Liver (tissue), 9 donors: ENCODE data around the gene PNMA8A. TPM values are rescaled to one million over a fixed set of nuclear protein-coding genes. Genes with fewer than 3 reads are reported as not detected.

Experiments
- DNase-seq: peaks from one replicate; pipeline ENCODE4 v3.0.0-alpha.2; 2017; ENCODE audit warnings: low spot score
- H3K27ac ChIP-seq, 2 donors: one replicate each; pipeline ENCODE4 v1.7.0; 2013; ENCODE audit warnings: inconsistent platforms in 2 of 2, low read length in 2 of 2, control low read depth in 1 of 2, low read depth in 1 of 2, mild to moderate bottlenecking in 1 of 2
- H3K27me3 ChIP-seq, 4 donors: one replicate each; pipeline versions ENCODE4 v1.6.1 to v1.7.0; 2013; ENCODE audit warnings: low read length in 3 of 4, inconsistent platforms in 1 of 4, mild to moderate bottlenecking in 1 of 4, moderate library complexity in 1 of 4; ENCODE audit not compliant: control insufficient read depth in 4 of 4, insufficient read depth in 4 of 4
- H3K36me3 ChIP-seq, 4 donors: one replicate each; pipeline versions ENCODE4 v1.6.1 to v1.7.0; 2013; ENCODE audit warnings: low read length in 3 of 4, mild to moderate bottlenecking in 3 of 4, low read depth in 1 of 4, moderate library complexity in 1 of 4; ENCODE audit not compliant: control insufficient read depth in 4 of 4, insufficient read depth in 3 of 4
- H3K4me1 ChIP-seq, 4 donors: one replicate each; pipeline versions ENCODE4 v1.6.1 to v1.7.0; 2013; ENCODE audit warnings: low read length in 3 of 4, mild to moderate bottlenecking in 3 of 4, moderate library complexity in 1 of 4; ENCODE audit not compliant: control insufficient read depth in 4 of 4, insufficient read depth in 4 of 4
- H3K4me3 ChIP-seq, 3 donors: one replicate each; pipeline versions ENCODE4 v1.6.1 to v1.7.0; 2013; ENCODE audit warnings: low read length in 3 of 3, control low read depth in 1 of 3, low read depth in 1 of 3, mild to moderate bottlenecking in 1 of 3
- H3K9ac ChIP-seq, 2 donors: one replicate each; pipeline ENCODE4 v1.7.0; 2013; ENCODE audit warnings: low read length in 2 of 2, mild to moderate bottlenecking in 2 of 2, moderate library complexity in 2 of 2, control low read depth in 1 of 2, low read depth in 1 of 2
- H3K9me3 ChIP-seq, 4 donors: one replicate each; pipeline versions ENCODE4 v1.6.1 to v1.7.0; 2013; ENCODE audit warnings: low read length in 3 of 4; ENCODE audit not compliant: control insufficient read depth in 4 of 4
- CTCF ChIP-seq: fragments of 150-350 bp; IDR thresholded peaks from 2 replicates; pipeline ENCODE4 v1.5.1; 2017; ENCODE audit warnings: improper control_type of control experiment, low read depth, low read length; ENCODE audit not compliant: missing input control
- EGR1 ChIP-seq, 2 donors: IDR thresholded peaks; 2 replicates each; pipeline ENCODE4 v1.6.1; 2016 to 2018; ENCODE audit warnings: antibody characterized with exemption in 2 of 2, low read depth in 2 of 2
- FOXA2 ChIP-seq: IDR thresholded peaks from 2 replicates; pipeline ENCODE4 v1.6.1; 2016; ENCODE audit warnings: antibody characterized with exemption
- GABPA ChIP-seq, 2 donors: IDR thresholded peaks in 1 of 2; conservative IDR thresholded peaks in 1 of 2; 2 replicates each; pipeline ENCODE4 v1.6.1; 2016; ENCODE audit warnings: antibody characterized with exemption in 2 of 2, mild to moderate bottlenecking in 1 of 2, moderate library complexity in 1 of 2
- HNF4A ChIP-seq, 2 donors: conservative IDR thresholded peaks; 2 replicates each; pipeline ENCODE4 v1.6.1; 2016; ENCODE audit warnings: antibody characterized with exemption in 2 of 2, mild to moderate bottlenecking in 2 of 2
- HNF4G ChIP-seq: IDR thresholded peaks from 2 replicates; pipeline ENCODE4 v1.6.1; 2016; ENCODE audit warnings: antibody characterized with exemption
- JUND ChIP-seq, 2 donors: IDR thresholded peaks; 2 replicates each; pipeline ENCODE4 v1.6.1; 2016; ENCODE audit warnings: antibody characterized with exemption in 2 of 2
- MAX ChIP-seq: IDR thresholded peaks from 2 replicates; pipeline ENCODE4 v1.6.1; 2016; ENCODE audit warnings: antibody characterized with exemption
- NR2F2 ChIP-seq: IDR thresholded peaks from 2 replicates; pipeline ENCODE4 v1.6.1; 2016; ENCODE audit warnings: antibody characterized with exemption
- RAD21 ChIP-seq, 2 donors: IDR thresholded peaks; 2 replicates each; pipeline ENCODE4 v1.6.1; 2016; ENCODE audit warnings: antibody characterized with exemption in 2 of 2, mild to moderate bottlenecking in 2 of 2
- RXRA ChIP-seq, 2 donors: IDR thresholded peaks; 2 replicates each; pipeline ENCODE4 v1.6.1; 2017 to 2018; ENCODE audit warnings: antibody characterized with exemption in 2 of 2, mild to moderate bottlenecking in 1 of 2
- SP1 ChIP-seq: IDR thresholded peaks from 2 replicates; pipeline ENCODE4 v1.6.1; 2018; ENCODE audit warnings: antibody characterized with exemption, mild to moderate bottlenecking
- YY1 ChIP-seq: IDR thresholded peaks from 2 replicates; pipeline ENCODE4 v1.6.1; 2016; ENCODE audit warnings: antibody characterized with exemption, mild to moderate bottlenecking
- WGBS: extraction: QIAGEN DNeasy Blood & Tissue Kit; methylation state at CpG from one replicate; pipeline ENCODE4 v1.1.7; 2013; 5-methylcytosine and 5-hydroxymethylcytosine counted together
- polyA plus RNA-seq, 2 donors: library from polyadenylated mRNA; stranded (reverse) in 1 of 2; unstranded in 1 of 2; fragments of 200-250 nt in 1 of 2; fragments of >200 nt in 1 of 2; fragmentation: Nextera tagmentation in 1 of 2; extraction: Ambion mirVana in 1 of 2; gene quantifications; one replicate each; pipeline versions ENCODE4 v1.2.1 to v1.2.3, GENCODE V29; 2013 to 2015
- total RNA-seq, 2 donors: library from RNA; depleted of rRNA; stranded (reverse); fragments of >200 nt; gene quantifications; one replicate each; pipeline ENCODE4 v1.2.3, GENCODE V29; 2014
- TF ChIP-seq, protein P1 (sequence below): IDR thresholded peaks from 2 replicates; pipeline ENCODE4 v1.6.1; 2016; ENCODE audit warnings: antibody characterized with exemption, mild to moderate bottlenecking
- TF ChIP-seq, protein P2 (sequence below): IDR thresholded peaks from 2 replicates; pipeline ENCODE4 v1.6.1; 2016; ENCODE audit warnings: antibody characterized with exemption
- TF ChIP-seq, protein P3 (sequence below): IDR thresholded peaks from 2 replicates; pipeline ENCODE4 v1.6.1; 2016; ENCODE audit warnings: antibody characterized with exemption
- donor health status: healthy.
- donor health status: healthy.
- donor health status: healthy.
- donor health status: healthy.
- donor health status: healthy.

PNMA8A gene
- total RNA-seq (under 1 TPM; 0.17 to 0.93 TPM), polyA plus RNA-seq (under 1 TPM in 1 of 2 donors, not detected in 1; 0.22 TPM)

GRCh38 chr19:46471116-46471733 lies at the start of gene PNMA8A:
TSS of gene PNMA8A (minus strand) at chr19:46471563. CDS start at chr19:46471035, 528 bp downstream.
- DNase-seq: peak; percentile 53
- H3K36me3 ChIP-seq: no peaks in the 10 kb centered on the region
- H3K9ac ChIP-seq: no peak within 1 kb of the TSS
- no peaks in the 10 kb centered on the region for H3K9me3 ChIP-seq
- peak within 1 kb of the TSS in 1 of 3 donors; percentile 33 for H3K4me3 ChIP-seq
- TF ChIP-seq HNF4G: no peak
- TF ChIP-seq FOXA2: no peak
- no peak for TF ChIP-seq RXRA (IDR thresholded peaks at IDR 0.05)
- TF ChIP-seq GABPA (IDR thresholded peaks at IDR 0.05 in 1 of 2, conservative IDR thresholded peaks at IDR 0.05 in 1 of 2): no peak
- TF ChIP-seq CTCF: no peak
- no peak for TF ChIP-seq NR2F2
- TF ChIP-seq HNF4A (conservative IDR thresholded peaks at IDR 0.05): no peak
- no peak for TF ChIP-seq SP1
- TF ChIP-seq, protein P1, sequence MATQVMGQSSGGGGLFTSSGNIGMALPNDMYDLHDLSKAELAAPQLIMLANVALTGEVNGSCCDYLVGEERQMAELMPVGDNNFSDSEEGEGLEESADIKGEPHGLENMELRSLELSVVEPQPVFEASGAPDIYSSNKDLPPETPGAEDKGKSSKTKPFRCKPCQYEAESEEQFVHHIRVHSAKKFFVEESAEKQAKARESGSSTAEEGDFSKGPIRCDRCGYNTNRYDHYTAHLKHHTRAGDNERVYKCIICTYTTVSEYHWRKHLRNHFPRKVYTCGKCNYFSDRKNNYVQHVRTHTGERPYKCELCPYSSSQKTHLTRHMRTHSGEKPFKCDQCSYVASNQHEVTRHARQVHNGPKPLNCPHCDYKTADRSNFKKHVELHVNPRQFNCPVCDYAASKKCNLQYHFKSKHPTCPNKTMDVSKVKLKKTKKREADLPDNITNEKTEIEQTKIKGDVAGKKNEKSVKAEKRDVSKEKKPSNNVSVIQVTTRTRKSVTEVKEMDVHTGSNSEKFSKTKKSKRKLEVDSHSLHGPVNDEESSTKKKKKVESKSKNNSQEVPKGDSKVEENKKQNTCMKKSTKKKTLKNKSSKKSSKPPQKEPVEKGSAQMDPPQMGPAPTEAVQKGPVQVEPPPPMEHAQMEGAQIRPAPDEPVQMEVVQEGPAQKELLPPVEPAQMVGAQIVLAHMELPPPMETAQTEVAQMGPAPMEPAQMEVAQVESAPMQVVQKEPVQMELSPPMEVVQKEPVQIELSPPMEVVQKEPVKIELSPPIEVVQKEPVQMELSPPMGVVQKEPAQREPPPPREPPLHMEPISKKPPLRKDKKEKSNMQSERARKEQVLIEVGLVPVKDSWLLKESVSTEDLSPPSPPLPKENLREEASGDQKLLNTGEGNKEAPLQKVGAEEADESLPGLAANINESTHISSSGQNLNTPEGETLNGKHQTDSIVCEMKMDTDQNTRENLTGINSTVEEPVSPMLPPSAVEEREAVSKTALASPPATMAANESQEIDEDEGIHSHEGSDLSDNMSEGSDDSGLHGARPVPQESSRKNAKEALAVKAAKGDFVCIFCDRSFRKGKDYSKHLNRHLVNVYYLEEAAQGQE: no peak
- peaks cover 0 to 12% (median 7%) of the 10 kb centered on the region in 4 donors for H3K4me1 ChIP-seq
- 4% methylated on average over 57 of the region's 57 CpGs for WGBS
- H3K27me3 ChIP-seq: peaks cover 0 to 4% (median 2%) of the 10 kb centered on the region in 4 donors
- H3K27ac ChIP-seq: peak within 1 kb of the TSS in 1 of 2 donors; percentile 34

- Histone ChIP-seq H3K36me3 (no peaks in the 10 kb centered on the region), H3K9ac (no peak overlapping the region), H3K27ac (no peak overlapping the region), H3K27me3 (no peaks in the 10 kb centered on the region), H3K4me3 (no peak overlapping the region), H3K9me3 (no peaks in the 10 kb centered on the region), H3K4me1 (no peaks in the 10 kb centered on the region)
- TF ChIP-seq SP1 (no peak), MAX (no peak), RXRA (IDR thresholded peaks at IDR 0.05) (no peak), NR2F2 (no peak), HNF4A (conservative IDR thresholded peaks at IDR 0.05) (no peak), JUND (IDR thresholded peaks at IDR 0.05) (no peak), RAD21 (IDR thresholded peaks at IDR 0.05) (no peak), YY1 (no peak), GABPA (IDR thresholded peaks at IDR 0.05 in 1 of 2, conservative IDR thresholded peaks at IDR 0.05 in 1 of 2) (no peak), EGR1 (IDR thresholded peaks at IDR 0.05; ENCODE audit: low read depth in 2 of 2) (no peak), CTCF (no peak), HNF4G (no peak), FOXA2 (no peak)
- TF ChIP-seq, protein P2, sequence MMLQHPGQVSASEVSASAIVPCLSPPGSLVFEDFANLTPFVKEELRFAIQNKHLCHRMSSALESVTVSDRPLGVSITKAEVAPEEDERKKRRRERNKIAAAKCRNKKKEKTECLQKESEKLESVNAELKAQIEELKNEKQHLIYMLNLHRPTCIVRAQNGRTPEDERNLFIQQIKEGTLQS: no peak
- TF ChIP-seq, protein P3, sequence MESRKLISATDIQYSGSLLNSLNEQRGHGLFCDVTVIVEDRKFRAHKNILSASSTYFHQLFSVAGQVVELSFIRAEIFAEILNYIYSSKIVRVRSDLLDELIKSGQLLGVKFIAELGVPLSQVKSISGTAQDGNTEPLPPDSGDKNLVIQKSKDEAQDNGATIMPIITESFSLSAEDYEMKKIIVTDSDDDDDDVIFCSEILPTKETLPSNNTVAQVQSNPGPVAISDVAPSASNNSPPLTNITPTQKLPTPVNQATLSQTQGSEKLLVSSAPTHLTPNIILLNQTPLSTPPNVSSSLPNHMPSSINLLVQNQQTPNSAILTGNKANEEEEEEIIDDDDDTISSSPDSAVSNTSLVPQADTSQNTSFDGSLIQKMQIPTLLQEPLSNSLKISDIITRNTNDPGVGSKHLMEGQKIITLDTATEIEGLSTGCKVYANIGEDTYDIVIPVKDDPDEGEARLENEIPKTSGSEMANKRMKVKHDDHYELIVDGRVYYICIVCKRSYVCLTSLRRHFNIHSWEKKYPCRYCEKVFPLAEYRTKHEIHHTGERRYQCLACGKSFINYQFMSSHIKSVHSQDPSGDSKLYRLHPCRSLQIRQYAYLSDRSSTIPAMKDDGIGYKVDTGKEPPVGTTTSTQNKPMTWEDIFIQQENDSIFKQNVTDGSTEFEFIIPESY: no peak
- TF ChIP-seq, protein P1: no peak
- no peak for DNase-seq
- 92% methylated on average over 6 of the region's 6 CpGs for WGBS
These were observed 49.3 kb upstream of the PNMA8A start for GRCh38 chr19:46520616-46521015.
